Mucosa of rectum (tissue), 2 donors: ENCODE results near the gene EGFLAM.

ENCODE experiments used
- H3K27ac ChIP-seq, 2 donors: one replicate each; pipeline ENCODE4 v1.7.0; 2013; ENCODE audit warnings: inconsistent platforms in 2 of 2, low read depth in 2 of 2, low read length in 2 of 2
- H3K27me3 ChIP-seq, 2 donors: one replicate each; pipeline ENCODE4 v1.7.0; 2013; ENCODE audit warnings: low read length in 2 of 2; ENCODE audit not compliant: control insufficient read depth in 2 of 2, insufficient read depth in 2 of 2
- H3K36me3 ChIP-seq, 2 donors: one replicate each; pipeline ENCODE4 v1.7.0; 2013; ENCODE audit warnings: low read length in 2 of 2; ENCODE audit not compliant: control insufficient read depth in 2 of 2, insufficient read depth in 2 of 2
- H3K4me1 ChIP-seq, 2 donors: one replicate each; pipeline ENCODE4 v1.7.0; 2013; ENCODE audit warnings: low read length in 2 of 2, mild to moderate bottlenecking in 1 of 2; ENCODE audit not compliant: control insufficient read depth in 2 of 2, insufficient read depth in 2 of 2
- H3K4me3 ChIP-seq, 2 donors: one replicate each; pipeline ENCODE4 v1.7.0; 2013; ENCODE audit warnings: low read length in 2 of 2
- H3K9ac ChIP-seq, 2 donors: one replicate each; pipeline ENCODE4 v1.7.0; 2013; ENCODE audit warnings: low read length in 2 of 2, low read depth in 1 of 2, mild to moderate bottlenecking in 1 of 2
- H3K9me3 ChIP-seq, 2 donors: one replicate each; pipeline ENCODE4 v1.7.0; 2013; ENCODE audit warnings: low read length in 2 of 2; ENCODE audit not compliant: control insufficient read depth in 2 of 2
- donor health status: healthy.
- donor health status: Normal muscosa, but diverticular disease.

EGFLAM gene

GRCh38 chr5:38448568-38449350 lies 190.4 kb downstream of the EGFLAM start:
- Histone ChIP-seq H3K27ac (no peak overlapping the region), H3K9me3 (no peaks in the 10 kb centered on the region), H3K9ac (no peak overlapping the region), H3K27me3 (peaks cover 0 to 10% of the 10 kb centered on the region in 2 donors), H3K36me3 (no peaks in the 10 kb centered on the region), H3K4me3 (no peak overlapping the region), H3K4me1 (peaks cover 0 to 6% of the 10 kb centered on the region in 2 donors)

DNA sequence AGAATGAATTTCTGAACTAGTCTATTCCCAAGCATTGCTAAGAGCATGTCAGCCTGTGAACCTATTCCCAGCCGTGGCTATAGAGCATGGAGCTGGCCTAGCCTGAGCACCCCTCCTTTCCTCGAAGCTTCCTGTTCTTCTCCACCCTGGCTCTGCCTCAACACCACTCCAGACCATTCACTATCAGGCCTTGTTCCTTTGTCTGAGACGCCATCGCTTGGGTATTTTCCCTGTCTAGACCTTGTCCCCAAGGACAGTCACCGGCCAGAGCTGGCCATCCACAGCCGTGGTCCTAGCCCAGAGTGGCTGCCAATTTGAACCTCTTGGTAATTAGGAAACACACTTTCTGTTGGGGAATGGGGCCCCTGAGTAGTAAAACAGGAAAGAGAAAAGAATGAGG lies 192.3 kb downstream of the EGFLAM start:
- peaks cover 0 to 10% of the 10 kb centered on the region in 2 donors for H3K27me3 ChIP-seq

DNA sequence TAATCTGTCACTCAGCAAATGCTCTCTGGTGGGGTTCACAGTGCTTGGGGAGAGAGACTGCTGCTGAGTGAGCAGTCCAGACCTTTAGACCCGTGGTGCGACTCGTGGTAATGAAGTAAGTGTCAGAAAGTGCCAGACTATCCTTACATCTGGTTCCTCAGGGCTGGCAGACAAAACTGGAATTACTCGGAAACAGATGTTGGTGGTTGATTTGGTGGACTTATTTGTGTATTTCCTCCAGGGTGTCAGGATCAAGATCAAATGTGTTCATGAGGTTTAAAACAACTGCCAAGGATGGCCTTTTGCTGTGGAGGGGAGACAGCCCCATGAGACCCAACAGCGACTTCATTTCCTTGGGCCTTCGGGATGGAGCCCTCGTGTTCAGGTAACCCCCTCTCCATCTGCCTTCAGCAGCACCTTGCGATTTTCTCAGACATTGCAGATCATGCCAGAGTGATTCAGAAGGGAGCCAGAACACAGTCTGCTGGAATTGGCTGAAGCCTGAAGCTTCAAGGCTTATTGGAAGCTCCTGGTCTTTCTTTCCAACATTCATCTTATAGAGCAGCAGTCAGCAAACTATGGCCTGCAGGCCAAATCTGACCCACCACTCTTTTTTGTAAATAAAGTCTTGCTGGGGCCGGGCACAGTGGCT lies 192.8 kb downstream of the EGFLAM start:
- no peaks in the 10 kb centered on the region for H3K9me3 ChIP-seq
- H3K9ac ChIP-seq: no peak overlapping the region
- H3K36me3 ChIP-seq: no peaks in the 10 kb centered on the region
- H3K27ac ChIP-seq: no peak overlapping the region
- H3K4me1 ChIP-seq: peaks cover 0 to 6% of the 10 kb centered on the region in 2 donors
- peaks cover 0 to 10% of the 10 kb centered on the region in 2 donors for H3K27me3 ChIP-seq
- H3K4me3 ChIP-seq: no peak overlapping the region

More for the DNA sequence above, 192.3 kb downstream of the EGFLAM start:
- no peaks in the 10 kb centered on the region for H3K9me3 ChIP-seq
- H3K27ac ChIP-seq: no peak overlapping the region
- peaks cover 0 to 6% of the 10 kb centered on the region in 2 donors for H3K4me1 ChIP-seq
- H3K4me3 ChIP-seq: no peak overlapping the region
- H3K36me3 ChIP-seq: no peaks in the 10 kb centered on the region
- H3K9ac ChIP-seq: no peak overlapping the region

- no peaks in the 10 kb centered on the region for H3K36me3 ChIP-seq
- H3K27ac ChIP-seq: no peak overlapping the region
- H3K9ac ChIP-seq: no peak overlapping the region
- peaks cover 0 to 10% of the 10 kb centered on the region in 2 donors for H3K27me3 ChIP-seq
- peaks cover 0 to 6% of the 10 kb centered on the region in 2 donors for H3K4me1 ChIP-seq
- H3K4me3 ChIP-seq: no peak overlapping the region
- H3K9me3 ChIP-seq: no peaks in the 10 kb centered on the region
Measured at GRCh38 chr5:38452201-38452600, 193.8 kb downstream of the EGFLAM start.

DNA sequence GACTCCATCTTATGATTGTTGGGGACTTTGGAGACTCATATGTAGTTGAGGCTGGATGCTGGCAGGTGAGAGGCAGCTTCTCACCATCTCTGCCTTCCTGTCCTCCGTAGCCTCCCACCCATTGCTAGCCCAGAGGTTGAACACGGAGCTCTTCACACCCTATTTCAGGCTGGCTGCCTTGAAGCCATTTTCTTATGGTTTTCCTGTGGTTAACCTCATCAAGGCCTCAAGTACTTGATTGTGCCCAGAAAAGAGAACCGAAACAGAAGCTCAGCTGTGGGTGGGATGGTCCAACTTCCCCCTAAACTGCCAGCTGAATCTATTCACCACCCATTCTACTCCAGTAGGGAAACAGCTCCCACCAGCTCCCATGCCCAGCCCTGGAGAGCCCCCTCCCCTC lies 195.1 kb downstream of the EGFLAM start:
- Histone ChIP-seq H3K36me3 (no peaks in the 10 kb centered on the region), H3K9ac (no peak overlapping the region), H3K27me3 (peaks cover 0 to 10% of the 10 kb centered on the region in 2 donors), H3K4me1 (peaks cover 0 to 2% of the 10 kb centered on the region in 2 donors), H3K9me3 (no peaks in the 10 kb centered on the region), H3K4me3 (no peak overlapping the region), H3K27ac (no peak overlapping the region)

DNA sequence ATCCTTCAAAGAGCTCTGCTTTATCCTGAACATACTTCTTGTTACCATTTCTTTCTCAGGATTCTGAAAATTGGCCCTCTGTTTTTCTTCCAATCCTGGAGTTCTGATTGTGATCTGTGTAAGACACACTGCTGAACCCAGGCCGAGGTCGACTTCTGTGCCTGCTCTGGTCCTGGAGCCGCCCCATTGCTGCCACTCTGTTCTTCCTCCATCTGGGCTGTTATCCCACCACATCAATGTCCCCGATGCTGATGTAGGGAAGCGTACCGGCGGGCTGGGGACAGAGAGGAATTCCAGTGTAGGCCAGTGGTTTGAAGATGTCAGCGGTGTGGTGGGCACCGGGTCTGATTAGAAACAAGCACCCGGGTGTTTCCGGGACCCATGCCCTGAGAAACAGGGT lies 195.6 kb downstream of the EGFLAM start:
- Histone ChIP-seq H3K9me3 (no peaks in the 10 kb centered on the region), H3K27me3 (peaks cover 0 to 10% of the 10 kb centered on the region in 2 donors), H3K27ac (no peak overlapping the region), H3K4me1 (no peaks in the 10 kb centered on the region), H3K9ac (no peak overlapping the region), H3K36me3 (no peaks in the 10 kb centered on the region), H3K4me3 (no peak overlapping the region)

GRCh38 chr5:38455796-38456330 lies 197.5 kb downstream of the EGFLAM start:
- no peaks in the 10 kb centered on the region for H3K4me1 ChIP-seq
- H3K9me3 ChIP-seq: no peaks in the 10 kb centered on the region
- H3K4me3 ChIP-seq: no peak overlapping the region
- H3K9ac ChIP-seq: no peak overlapping the region
- H3K27me3 ChIP-seq: peaks cover 0 to 2% of the 10 kb centered on the region in 2 donors
- H3K36me3 ChIP-seq: no peaks in the 10 kb centered on the region
- H3K27ac ChIP-seq: no peak overlapping the region

DNA sequence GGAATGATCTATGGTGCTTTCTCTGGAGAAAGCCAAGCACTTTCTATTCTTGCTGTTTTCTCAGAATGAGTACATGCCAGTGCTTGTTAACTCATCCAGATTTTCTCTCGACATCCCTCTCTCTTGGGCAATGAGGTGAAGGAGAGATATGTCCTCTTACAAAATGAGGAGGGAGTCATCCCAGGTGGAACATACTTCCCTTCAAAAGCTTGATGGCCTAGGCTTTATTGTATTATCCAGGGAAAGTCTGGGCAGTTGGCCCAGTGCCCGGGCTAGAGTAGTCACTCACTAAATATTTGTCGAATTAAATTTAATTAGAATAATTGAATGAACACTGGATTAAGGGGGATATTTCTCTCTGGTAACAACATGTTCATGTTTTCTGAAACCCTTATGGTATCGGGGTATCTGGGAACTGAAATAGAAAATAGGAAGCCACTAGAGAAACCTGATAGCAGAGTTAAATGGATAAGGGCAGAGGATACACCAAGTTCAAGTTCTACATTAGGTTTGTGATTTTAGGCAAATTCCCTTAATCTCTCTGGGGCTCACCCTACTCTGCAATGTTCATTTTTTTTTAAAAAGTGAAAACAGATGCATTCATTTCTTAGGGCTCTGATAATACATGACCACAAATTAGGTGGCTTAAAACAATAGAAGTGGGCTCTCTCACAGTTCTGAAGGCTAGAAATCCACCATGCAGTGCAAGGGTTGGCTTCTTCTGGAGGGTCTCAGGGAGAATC lies 198.5 kb downstream of the EGFLAM start:
- H3K4me3 ChIP-seq: no peak overlapping the region
- no peaks in the 10 kb centered on the region for H3K4me1 ChIP-seq
- no peaks in the 10 kb centered on the region for H3K27me3 ChIP-seq
- H3K9ac ChIP-seq: no peak overlapping the region
- no peaks in the 10 kb centered on the region for H3K36me3 ChIP-seq
- no peaks in the 10 kb centered on the region for H3K9me3 ChIP-seq
- H3K27ac ChIP-seq: no peak overlapping the region

DNA sequence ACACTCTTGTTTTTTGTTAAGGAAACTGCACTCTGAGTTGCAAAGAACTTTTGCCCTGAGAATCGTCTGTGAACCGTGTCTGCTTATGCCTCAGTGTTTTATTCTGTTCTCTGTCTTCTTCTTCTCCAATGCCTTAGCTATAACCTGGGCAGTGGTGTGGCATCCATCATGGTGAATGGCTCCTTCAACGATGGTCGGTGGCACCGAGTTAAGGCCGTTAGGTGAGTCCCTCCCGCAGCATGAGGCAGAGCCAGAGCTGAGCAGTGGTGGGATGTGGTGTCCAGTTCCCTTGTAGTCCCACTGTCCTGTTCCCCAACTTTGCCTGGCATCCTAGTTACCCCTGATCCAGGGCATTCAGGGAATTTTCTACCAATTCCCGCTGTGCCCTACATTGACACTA lies 199.8 kb downstream of the EGFLAM start:
- Histone ChIP-seq H3K27ac (no peak overlapping the region), H3K9ac (no peak overlapping the region), H3K36me3 (no peaks in the 10 kb centered on the region), H3K4me3 (no peak overlapping the region), H3K4me1 (no peaks in the 10 kb centered on the region), H3K9me3 (no peaks in the 10 kb centered on the region), H3K27me3 (no peaks in the 10 kb centered on the region)
